T-helper 17 cell (primary cell): ENCODE data around the gene CETP. TPM values are rescaled to one million over a fixed set of nuclear protein-coding genes. Genes with fewer than 3 reads are reported as not detected.
"Not testable (repeated sequence)": the region's sequence is repeated elsewhere in the genome, so short reads cannot be mapped to it uniquely, and the experiment has no call there.

ENCODE experiments used
- ATAC-seq: fragments of 150-1000 bp; cut with Tn5 transposase; 2 replicates; pipeline ENCODE4 v1.10.0; 2021; ENCODE audit warnings: mild to moderate bottlenecking, moderate library complexity
- DNase-seq, 3 donors: peaks; one replicate each; pipeline versions ENCODE4 v3.0.0 to v3.0.0-alpha.2; 2020 to 2021
- H3K9me3 ChIP-seq: one replicate; pipeline ENCODE4 v1.7.0; 2013; ENCODE audit warnings: low read length, mild to moderate bottlenecking; ENCODE audit not compliant: control insufficient read depth, poor library complexity, severe bottlenecking
- H3K27ac Mint-ChIP-seq: one replicate; pipeline ENCODE4 v1.8.0; 2022; ENCODE audit warnings: mild to moderate bottlenecking, moderate library complexity, mixed read lengths
- H3K27me3 Mint-ChIP-seq: one replicate; pipeline ENCODE4 v1.8.0; 2022; ENCODE audit warnings: mixed read lengths
- H3K36me3 Mint-ChIP-seq: one replicate; pipeline ENCODE4 v1.8.0; 2022; ENCODE audit warnings: low read depth, mixed read lengths
- H3K4me1 Mint-ChIP-seq: one replicate; pipeline ENCODE4 v1.8.0; 2022; ENCODE audit warnings: mild to moderate bottlenecking, mixed read lengths
- H3K4me3 Mint-ChIP-seq: one replicate; pipeline ENCODE4 v1.8.0; 2022; ENCODE audit warnings: mild to moderate bottlenecking, moderate library complexity, mixed read lengths
- total RNA-seq, 4 donors: library from RNA in 2 of 4; stranded (reverse) in 2 of 4; gene quantifications; one replicate each; pipeline ENCODE4 v1.2.3 and lab custom pipeline; 2022 to 2026

Gene CETP
- total RNA-seq, 2 donors from 2014 or later, result 2.3 TPM; not detected in 1

DNA sequence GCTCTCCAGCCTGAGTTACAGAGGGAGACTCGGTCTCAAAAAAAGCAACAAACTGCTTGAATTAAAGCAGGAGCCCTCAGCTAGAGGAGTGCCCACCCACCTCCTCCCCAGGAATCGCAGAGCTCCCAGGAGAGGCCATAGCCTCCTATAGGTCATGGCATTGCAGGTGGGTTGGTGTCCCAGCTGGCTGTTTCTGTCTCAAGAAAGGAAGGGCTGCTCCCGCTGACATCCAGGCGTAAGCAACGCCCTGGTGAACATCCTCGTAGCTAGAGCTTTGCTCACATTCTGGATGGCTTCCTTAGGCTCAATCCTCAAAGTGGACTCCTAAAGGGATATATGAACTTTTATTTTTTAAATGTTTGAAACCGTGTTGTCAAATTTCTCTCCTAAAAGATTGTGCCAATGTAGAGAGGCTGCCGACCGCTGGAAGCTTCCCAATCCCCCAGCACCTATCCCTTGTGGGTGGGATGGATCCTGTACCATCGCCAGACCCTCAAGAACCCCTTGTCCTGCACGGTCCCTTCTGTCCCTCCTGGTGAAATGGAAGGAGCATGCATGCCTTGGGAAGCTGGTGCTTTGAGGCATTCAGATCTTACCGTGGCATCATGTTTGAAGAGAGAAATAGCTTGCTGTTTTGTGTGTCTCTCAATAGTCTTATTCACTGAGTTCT, 33.5 kb downstream of the CETP start:
- H3K36me3 Mint-ChIP-seq, result peaks cover 10% of the 10 kb centered on the region
- H3K4me1 Mint-ChIP-seq, result peaks cover 70% of the 10 kb centered on the region
- ATAC-seq (no peak), DNase-seq (no peak)
- no peaks in the 10 kb centered on the region for H3K9me3 ChIP-seq
- peak overlapping the region; percentile 92 for H3K4me3 Mint-ChIP-seq
- no peaks in the 10 kb centered on the region for H3K27me3 Mint-ChIP-seq
- H3K27ac Mint-ChIP-seq, result peak overlapping the region; percentile 98

DNA sequence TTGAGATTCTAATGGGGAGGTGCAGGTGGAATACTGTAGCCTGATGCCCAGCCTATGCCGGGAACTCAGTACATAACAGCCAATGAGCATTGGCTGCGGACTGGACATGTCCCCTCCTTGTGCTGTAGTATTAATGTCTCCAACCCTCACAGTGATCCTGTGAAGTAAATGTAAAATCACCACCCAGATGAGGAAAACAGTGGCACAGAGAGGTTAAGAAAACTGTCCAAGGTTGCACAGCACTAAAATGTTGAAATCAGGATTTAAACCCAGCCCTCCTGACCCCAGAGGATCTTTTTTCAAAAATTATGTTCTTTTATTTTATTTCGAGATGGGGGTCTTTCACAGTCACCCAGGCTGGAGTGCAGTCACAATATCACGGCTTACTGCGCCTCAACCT, 35.5 kb downstream of the CETP start:
- ATAC-seq (no peak), DNase-seq (no peak)
- H3K27me3 Mint-ChIP-seq, result no peaks in the 10 kb centered on the region
- peak overlapping the region; percentile 36 for H3K4me3 Mint-ChIP-seq
- no peaks in the 10 kb centered on the region for H3K9me3 ChIP-seq
- peaks cover 70% of the 10 kb centered on the region for H3K4me1 Mint-ChIP-seq
- peak overlapping the region; percentile 98 for H3K27ac Mint-ChIP-seq
- H3K36me3 Mint-ChIP-seq, result peaks cover 7% of the 10 kb centered on the region

DNA sequence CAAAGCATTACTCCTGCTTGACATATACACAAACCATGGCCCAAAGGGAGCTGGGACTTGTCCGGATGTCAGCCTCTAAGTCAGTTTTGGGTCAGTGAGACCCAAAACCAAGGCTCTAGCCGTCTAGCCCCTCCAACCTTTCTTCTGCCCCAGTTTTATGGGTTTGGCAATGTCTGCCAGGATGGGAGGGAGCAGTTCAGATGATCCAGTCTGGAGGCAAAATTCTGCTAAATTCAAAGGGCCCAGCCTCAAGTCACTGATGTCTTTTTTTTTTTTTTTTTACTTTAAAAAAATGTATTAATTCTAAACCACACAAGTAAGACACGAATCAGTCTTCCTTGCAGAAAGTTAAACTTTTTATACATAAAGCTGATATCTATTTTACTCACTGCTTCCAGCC, 36.2 kb downstream of the CETP start:
- no peaks in the 10 kb centered on the region for H3K9me3 ChIP-seq
- Mint-ChIP-seq H3K27me3 (no peaks in the 10 kb centered on the region), H3K27ac (peak overlapping the region; percentile 98), H3K36me3 (peaks cover 7% of the 10 kb centered on the region), H3K4me3 (peak overlapping the region; percentile 36), H3K4me1 (peaks cover 68% of the 10 kb centered on the region)
- no peak for ATAC-seq
- no peak for DNase-seq

DNA sequence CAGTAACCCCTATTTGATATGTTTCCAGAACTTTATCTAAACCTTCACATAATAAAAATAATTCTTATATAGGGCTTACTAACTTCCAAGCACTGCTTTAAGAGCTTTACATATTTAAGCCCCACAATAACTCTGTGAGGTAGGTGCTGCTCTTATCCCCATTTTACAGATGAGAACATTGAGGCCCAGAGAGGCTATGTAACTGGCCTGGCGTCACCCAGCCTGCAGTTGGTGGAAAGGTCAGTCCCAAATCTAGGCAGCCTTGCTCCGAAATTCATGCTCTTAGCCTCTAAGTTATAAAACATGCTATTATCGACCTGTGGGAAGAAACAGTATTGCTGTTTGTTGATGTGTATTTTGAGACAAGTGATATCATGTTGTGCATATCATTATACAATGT, 36.6 kb downstream of the CETP start:
- H3K9me3 ChIP-seq, result no peaks in the 10 kb centered on the region
- DNase-seq (no peak), ATAC-seq (no peak)
- Mint-ChIP-seq H3K27ac (peak overlapping the region; percentile 98), H3K4me3 (peak overlapping the region; percentile 88), H3K36me3 (peaks cover 4% of the 10 kb centered on the region), H3K4me1 (peaks cover 65% of the 10 kb centered on the region), H3K27me3 (no peaks in the 10 kb centered on the region)

DNA sequence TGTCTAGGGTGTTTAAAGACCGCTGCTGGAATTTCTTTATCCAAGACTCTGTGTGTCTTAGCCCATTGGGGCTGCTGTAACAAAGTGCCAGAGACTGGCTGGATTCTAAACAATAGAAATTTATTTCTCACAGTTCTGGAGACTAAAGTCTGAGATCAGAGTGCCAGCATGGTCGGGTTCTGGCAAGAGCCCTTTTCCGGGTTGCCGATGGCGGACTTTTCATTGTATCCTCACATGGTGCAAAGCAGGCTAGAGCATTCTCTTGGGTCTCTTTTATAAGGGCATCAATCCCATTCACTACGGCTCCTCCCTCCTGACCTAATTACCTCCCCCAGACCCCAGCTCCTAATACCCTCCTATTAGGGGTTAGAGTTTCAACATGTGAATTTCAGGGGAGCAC, 37.1 kb downstream of the CETP start:
- Mint-ChIP-seq H3K4me1 (peaks cover 65% of the 10 kb centered on the region), H3K36me3 (peaks cover 8% of the 10 kb centered on the region), H3K27me3 (no peaks in the 10 kb centered on the region), H3K4me3 (peak overlapping the region; percentile 88), H3K27ac (peak overlapping the region; percentile 98)
- DNase-seq, result no peak
- no peak for ATAC-seq
- no peaks in the 10 kb centered on the region for H3K9me3 ChIP-seq

DNA sequence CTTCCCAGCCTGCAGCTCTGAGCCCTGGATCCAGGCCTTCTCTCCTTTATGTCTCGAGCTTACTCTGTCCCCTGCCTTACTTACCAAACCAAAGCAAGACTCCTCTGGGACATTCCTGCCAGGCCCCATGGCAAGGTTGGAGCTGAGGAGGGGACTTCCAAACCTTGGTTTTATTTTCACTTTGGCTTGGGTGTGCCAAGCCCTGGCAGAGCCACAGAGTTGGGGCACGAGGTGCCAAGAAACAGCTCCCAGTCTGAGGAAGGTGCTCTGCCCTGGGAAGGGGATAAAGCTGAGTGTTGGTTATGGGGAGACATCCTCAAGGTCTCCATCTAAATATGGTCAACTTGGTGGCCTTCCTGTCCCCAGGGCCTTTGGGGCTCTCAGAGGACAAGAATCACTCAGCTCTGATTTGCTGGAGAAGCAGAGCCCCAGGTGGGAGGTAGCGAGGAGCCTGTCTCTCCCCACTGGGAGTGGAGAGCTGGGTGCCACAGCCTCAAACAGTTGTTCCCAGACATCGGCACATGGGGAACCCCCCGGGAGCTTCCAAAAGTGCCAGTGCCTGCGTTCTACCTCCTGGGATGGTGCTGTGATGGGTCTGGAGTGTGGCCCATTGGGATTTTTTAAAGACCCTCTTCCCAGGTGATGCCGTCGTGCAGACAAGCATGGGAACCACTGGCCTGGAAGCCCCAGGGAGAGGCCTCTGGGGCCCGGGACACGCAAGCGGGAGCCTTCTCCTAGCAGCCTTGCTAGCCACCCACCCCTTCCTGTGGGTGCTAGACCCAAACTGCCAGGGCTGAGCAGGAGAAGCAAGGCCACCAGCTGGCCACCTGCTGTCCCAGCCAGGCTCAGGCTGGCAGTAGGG, 37.9 kb downstream of the CETP start:
- H3K4me3 Mint-ChIP-seq, result peak overlapping the region; percentile 88
- ATAC-seq (peak; percentile 88), DNase-seq (peak; percentile 43 to 56 (median 50))
- peak overlapping the region; percentile 98 for H3K27ac Mint-ChIP-seq
- H3K27me3 Mint-ChIP-seq, result no peaks in the 10 kb centered on the region
- H3K36me3 Mint-ChIP-seq, result peaks cover 5% of the 10 kb centered on the region
- H3K4me1 Mint-ChIP-seq, result peaks cover 65% of the 10 kb centered on the region
- H3K9me3 ChIP-seq, result no peaks in the 10 kb centered on the region

DNA sequence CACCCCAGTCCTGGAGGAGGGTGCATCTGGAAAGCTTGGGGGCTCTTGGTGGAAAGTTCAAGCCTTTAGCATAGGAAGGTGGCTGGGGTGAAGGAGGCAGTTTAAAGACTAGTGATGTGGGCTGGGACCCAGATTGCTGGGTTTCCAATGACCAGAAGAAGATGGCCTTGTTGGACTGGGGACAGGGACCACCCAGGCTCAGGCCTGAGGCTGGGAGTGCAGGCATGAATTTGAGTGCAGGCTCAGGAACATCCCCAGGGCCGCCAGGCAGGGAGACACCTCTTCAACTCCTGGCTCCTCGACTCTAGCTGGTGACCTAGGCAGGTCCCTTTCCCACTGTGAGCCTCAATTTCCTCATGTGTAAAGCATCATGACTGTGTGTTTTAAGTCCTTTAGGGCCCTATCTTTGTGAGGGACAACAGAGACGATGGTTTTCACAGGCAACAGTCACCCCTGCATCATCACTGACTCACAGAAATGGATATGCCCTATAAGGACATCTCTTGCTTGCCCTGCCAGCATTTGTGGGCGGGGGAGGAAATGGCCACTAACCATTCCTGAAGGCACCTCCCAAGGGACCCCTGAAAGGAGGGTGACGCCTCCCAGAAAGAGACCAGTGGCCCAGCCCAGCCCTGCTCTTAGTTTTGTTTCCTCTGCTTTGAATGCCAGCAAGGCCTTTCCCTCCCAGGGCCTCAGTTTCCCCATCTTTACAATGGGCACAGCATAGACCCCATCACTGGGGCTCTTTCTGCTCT, 38.7 kb downstream of the CETP start:
- H3K9me3 ChIP-seq, result no peaks in the 10 kb centered on the region
- DNase-seq (no peak), ATAC-seq (peak; percentile 9)
- H3K27me3 Mint-ChIP-seq, result no peaks in the 10 kb centered on the region
- H3K36me3 Mint-ChIP-seq, result peaks cover 5% of the 10 kb centered on the region
- peak overlapping the region; percentile 98 for H3K27ac Mint-ChIP-seq
- peaks cover 68% of the 10 kb centered on the region for H3K4me1 Mint-ChIP-seq
- peak overlapping the region; percentile 88 for H3K4me3 Mint-ChIP-seq

DNA sequence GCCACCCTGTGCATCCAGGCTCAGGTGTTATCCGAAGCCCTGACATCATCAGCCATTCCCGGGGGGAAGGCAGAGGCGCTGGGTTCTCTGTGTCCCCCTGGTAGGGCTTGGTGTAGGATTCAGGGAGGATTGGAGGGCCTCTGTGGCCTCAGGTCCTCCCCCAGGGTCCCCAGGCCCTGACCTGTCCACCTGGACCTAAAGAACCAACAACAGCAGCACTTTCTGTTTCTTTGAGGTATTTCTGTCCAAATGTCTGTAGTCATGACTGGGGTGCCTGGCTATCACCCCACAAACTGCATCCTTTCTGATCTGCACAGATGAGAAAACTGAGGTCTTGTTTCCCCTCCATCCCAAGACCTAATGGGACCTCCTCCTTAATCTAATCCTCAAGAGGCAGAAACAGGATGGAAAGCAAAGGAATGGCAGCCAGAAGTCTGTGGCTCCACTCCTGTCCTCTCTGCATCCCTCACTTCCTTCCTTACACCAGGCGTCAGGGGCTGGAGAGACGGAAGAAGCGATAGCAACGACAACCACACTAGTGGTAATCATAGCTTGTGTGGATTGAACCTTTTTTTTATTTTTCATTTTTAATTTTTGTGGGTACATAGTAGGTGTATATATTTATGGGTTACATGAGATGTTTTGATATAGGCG, 39.4 kb downstream of the CETP start:
- peak overlapping the region; percentile 98 for H3K27ac Mint-ChIP-seq
- no peak for ATAC-seq
- peaks cover 64% of the 10 kb centered on the region for H3K4me1 Mint-ChIP-seq
- peaks cover 5% of the 10 kb centered on the region for H3K36me3 Mint-ChIP-seq
- no peaks in the 10 kb centered on the region for H3K9me3 ChIP-seq
- no peak for DNase-seq
- peak overlapping the region; percentile 88 for H3K4me3 Mint-ChIP-seq
- no peaks in the 10 kb centered on the region for H3K27me3 Mint-ChIP-seq

DNA sequence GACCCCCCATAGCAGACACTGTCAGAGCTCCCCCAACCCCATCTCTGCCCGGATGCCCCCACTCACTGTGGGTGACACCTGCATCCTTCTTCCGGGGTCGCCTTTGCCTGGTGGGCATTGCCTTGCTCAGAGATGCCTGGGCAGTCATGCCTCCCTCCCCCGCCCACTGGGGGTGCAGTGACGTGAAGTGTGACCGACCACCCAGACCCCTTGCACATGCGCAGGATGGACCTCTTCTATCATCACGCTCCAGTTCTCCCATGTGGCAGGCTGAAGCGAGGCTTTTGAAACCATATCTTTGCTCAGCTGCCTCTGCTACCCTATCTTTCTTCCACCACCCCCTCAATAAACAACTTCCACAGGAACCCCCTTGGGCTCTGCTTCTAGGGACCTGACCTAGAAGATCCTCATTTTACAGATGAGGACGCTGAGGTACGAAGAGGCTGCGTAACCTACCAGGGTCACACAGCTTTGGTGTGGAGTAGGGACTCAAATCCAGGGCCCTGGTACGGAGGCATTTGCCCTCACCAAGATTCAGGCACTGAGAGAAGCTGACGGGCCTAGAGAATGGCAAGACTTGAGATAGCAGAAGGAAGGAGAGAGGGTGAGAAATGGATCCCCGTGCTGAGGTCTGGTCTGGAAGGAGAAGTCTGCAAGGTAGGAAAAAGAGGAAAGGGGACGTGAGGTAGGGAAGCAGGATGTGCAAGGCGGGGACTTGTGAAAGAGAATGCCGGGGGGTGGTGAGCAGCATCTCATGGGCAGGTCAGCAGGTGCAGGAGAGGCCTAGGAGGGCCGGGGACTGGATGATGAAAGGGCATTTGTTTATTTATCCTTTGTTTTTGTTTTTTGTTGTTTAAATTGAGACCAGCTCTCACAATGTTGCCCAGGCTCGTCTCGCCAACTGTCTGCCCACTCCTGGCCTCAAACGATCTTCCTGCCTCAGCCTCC, 42.0 kb downstream of the CETP start:
- Mint-ChIP-seq H3K36me3 (peaks cover 5% of the 10 kb centered on the region), H3K4me1 (peaks cover 51% of the 10 kb centered on the region), H3K27ac (peak overlapping the region; percentile 98), H3K27me3 (no peaks in the 10 kb centered on the region), H3K4me3 (peak overlapping the region; percentile 84)
- ATAC-seq (no peak), DNase-seq (no peak)
- H3K9me3 ChIP-seq, result no peaks in the 10 kb centered on the region

DNA sequence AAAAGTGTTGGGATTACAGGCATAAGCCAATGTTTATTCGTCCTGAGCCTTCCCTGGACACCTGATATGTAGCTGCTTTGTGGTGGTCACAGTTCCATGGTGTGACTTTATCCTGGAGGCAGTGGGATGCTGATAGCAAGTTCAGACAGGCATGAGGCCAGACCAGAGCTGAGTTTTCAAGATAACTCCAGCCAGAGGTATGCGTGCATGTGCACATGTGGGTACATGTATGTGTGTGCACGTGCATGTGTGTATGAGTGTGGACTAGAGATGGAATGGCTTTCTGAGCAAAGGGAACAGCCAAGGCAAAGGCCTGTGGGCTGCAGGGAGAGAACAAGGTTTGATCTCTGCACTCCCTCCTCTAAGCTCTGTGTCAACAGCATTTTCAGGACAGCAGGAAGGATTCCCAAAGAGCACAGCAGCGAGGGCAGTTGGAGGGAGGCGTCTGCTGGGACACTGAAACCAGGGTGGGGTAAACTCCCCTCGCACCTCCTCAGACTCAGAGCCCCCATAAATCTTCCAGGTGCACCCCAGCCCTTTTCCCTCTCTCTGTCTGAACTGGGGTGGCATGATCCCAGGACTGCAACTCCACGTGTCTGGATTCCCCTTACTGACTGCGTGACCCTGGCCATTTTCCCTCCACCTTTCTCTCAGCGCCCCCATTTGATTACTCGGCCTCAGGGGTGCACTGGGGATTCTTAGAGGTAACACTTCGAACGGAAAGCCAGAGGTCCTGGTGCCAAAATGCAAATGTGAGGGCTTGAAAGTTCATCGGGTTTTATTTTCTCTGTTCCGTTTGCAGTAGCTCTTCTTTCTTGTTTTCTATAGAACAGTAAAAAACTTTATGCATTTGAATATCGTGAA, 42.9 kb downstream of the CETP start:
- H3K4me3 Mint-ChIP-seq, result peak overlapping the region; percentile 84

DNA sequence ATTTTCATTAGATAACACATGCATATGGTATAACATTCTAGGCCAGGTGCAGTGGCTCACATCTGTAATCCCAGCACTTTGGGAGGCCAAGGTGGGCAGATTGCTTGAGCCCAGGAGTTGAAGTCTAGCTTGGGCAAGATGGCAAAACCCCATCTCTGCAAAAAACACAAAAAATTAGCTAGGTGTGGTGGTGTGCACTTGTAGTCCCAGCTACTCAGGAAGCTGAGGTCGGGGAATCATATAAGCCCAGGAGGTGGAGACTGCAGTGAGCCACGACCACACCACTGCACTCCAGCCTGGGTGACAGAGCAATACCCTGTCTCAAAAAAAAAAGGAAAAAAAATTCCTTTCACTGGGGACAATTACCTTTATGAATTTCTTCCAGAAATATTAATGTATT, 43.8 kb downstream of the CETP start:
- H3K36me3 Mint-ChIP-seq, DNase-seq, H3K27me3 Mint-ChIP-seq, H3K9me3 ChIP-seq, H3K4me3 Mint-ChIP-seq: not testable (repeated sequence)
- Mint-ChIP-seq H3K4me1 (peaks cover 45% of the 10 kb centered on the region), H3K27ac (peak overlapping the region; percentile 98)
- ATAC-seq, result peak; percentile 53

More for the DNA sequence above, 42.9 kb downstream of the CETP start:
- Mint-ChIP-seq H3K36me3 (peaks cover 5% of the 10 kb centered on the region), H3K27me3 (no peaks in the 10 kb centered on the region), H3K27ac (peak overlapping the region; percentile 98), H3K4me1 (peaks cover 48% of the 10 kb centered on the region)
- H3K9me3 ChIP-seq, result no peaks in the 10 kb centered on the region
- ATAC-seq (no peak), DNase-seq (no peak)
